Loucy (cell line): ENCODE measurements around the gene PGF.

Experiments used
- H2AFZ ChIP-seq: fragments of 200-600 bp; sonication (generic); 2 replicates; pipeline ENCODE4 v1.6.0; 2016; ENCODE audit warnings: antibody characterized with exemption, mild to moderate bottlenecking, low read length, moderate library complexity
- H3F3A ChIP-seq: fragments of 200-600 bp; 2 replicates; pipeline ENCODE4 v1.6.0; 2016; ENCODE audit warnings: antibody characterized with exemption, low read depth, mild to moderate bottlenecking
- H3K27me3 ChIP-seq: fragments of 200-600 bp; sonication (generic); 2 replicates; pipeline ENCODE4 v1.6.1; 2014; ENCODE audit warnings: low read length, mild to moderate bottlenecking; ENCODE audit not compliant: insufficient read depth, poor library complexity, severe bottlenecking
- H3K36me3 ChIP-seq: fragments of 200-600 bp; sonication (generic); 2 replicates; pipeline ENCODE4 v1.6.1; 2016; ENCODE audit warnings: low read length; ENCODE audit not compliant: insufficient read depth
- H3K4me1 ChIP-seq: fragments of 200-600 bp; sonication (generic); 2 replicates; pipeline ENCODE4 v1.5.1; 2014; ENCODE audit warnings: low read length, mild to moderate bottlenecking; ENCODE audit not compliant: insufficient read depth, poor library complexity, severe bottlenecking
- H3K4me2 ChIP-seq: fragments of 200-600 bp; sonication (generic); 2 replicates; pipeline ENCODE4 v1.6.0; 2014; ENCODE audit warnings: antibody characterized with exemption, low read length, low read depth, mild to moderate bottlenecking; ENCODE audit not compliant: poor library complexity, severe bottlenecking
- H3K4me3 ChIP-seq: fragments of 200-600 bp; sonication (generic); 2 replicates; pipeline ENCODE4 v1.5.1; 2014; ENCODE audit warnings: low read length, mild to moderate bottlenecking, mixed read lengths; ENCODE audit not compliant: poor library complexity, severe bottlenecking
- H3K79me2 ChIP-seq: fragments of 200-600 bp; sonication (generic); 2 replicates; pipeline ENCODE4 v1.6.1; 2014; ENCODE audit warnings: low read length; ENCODE audit not compliant: insufficient read depth
- H3K9ac ChIP-seq: fragments of 200-600 bp; sonication (generic); 2 replicates; pipeline ENCODE4 v1.6.0; 2014; ENCODE audit warnings: mild to moderate bottlenecking, low read depth, low read length, moderate library complexity; ENCODE audit not compliant: poor library complexity, severe bottlenecking
- H3K9me2 ChIP-seq: fragments of 200-600 bp; sonication (generic); replicated peaks from 2 replicates; pipeline ENCODE4 v1.6.1; 2016; ENCODE audit warnings: low read depth, low read length, mixed read lengths
- H3K9me3 ChIP-seq: fragments of 200-600 bp; sonication (generic); 2 replicates; pipeline ENCODE4 v1.6.1; 2014; ENCODE audit warnings: mild to moderate bottlenecking, antibody characterized with exemption, low read length, low read depth; ENCODE audit not compliant: insufficient read depth
- H4K20me1 ChIP-seq: fragments of 200-600 bp; sonication (generic); 2 replicates; pipeline ENCODE4 v1.6.0; 2014; ENCODE audit warnings: antibody characterized with exemption, low read length, mild to moderate bottlenecking; ENCODE audit not compliant: insufficient read depth, poor library complexity, severe bottlenecking
- EZH2phosphoT487 ChIP-seq: fragments of 200-600 bp; IDR thresholded peaks from 2 replicates; pipeline ENCODE4 v1.6.1; 2018; ENCODE audit warnings: antibody characterized with exemption, mild to moderate bottlenecking, moderate library complexity, borderline replicate concordance
- TF ChIP-seq, protein P1 (sequence below): fragments of 200-600 bp; sonication (generic); conservative IDR thresholded peaks from 2 replicates; pipeline ENCODE4 v1.5.1; 2014; ENCODE audit warnings: mild to moderate bottlenecking, antibody characterized with exemption, low read length

Gene PGF

GRCh38 chr14:74929242-74929641, 26.2 kb downstream of the PGF start:
- no peak overlapping the region for H2AFZ ChIP-seq
- no peak overlapping the region for H3K4me3 ChIP-seq
- no peak overlapping the region for H3K4me2 ChIP-seq
- no peaks in the 10 kb centered on the region for H4K20me1 ChIP-seq
- H3K9ac ChIP-seq, result no peak overlapping the region
- no peak for TF ChIP-seq EZH2phosphoT487
- TF ChIP-seq, protein P1, sequence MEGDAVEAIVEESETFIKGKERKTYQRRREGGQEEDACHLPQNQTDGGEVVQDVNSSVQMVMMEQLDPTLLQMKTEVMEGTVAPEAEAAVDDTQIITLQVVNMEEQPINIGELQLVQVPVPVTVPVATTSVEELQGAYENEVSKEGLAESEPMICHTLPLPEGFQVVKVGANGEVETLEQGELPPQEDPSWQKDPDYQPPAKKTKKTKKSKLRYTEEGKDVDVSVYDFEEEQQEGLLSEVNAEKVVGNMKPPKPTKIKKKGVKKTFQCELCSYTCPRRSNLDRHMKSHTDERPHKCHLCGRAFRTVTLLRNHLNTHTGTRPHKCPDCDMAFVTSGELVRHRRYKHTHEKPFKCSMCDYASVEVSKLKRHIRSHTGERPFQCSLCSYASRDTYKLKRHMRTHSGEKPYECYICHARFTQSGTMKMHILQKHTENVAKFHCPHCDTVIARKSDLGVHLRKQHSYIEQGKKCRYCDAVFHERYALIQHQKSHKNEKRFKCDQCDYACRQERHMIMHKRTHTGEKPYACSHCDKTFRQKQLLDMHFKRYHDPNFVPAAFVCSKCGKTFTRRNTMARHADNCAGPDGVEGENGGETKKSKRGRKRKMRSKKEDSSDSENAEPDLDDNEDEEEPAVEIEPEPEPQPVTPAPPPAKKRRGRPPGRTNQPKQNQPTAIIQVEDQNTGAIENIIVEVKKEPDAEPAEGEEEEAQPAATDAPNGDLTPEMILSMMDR, result no peak
- peaks cover 24% of the 10 kb centered on the region for H3K4me1 ChIP-seq
- no peaks in the 10 kb centered on the region for H3K9me3 ChIP-seq
- H3K79me2 ChIP-seq, result no peaks in the 10 kb centered on the region
- H3K9me2 ChIP-seq, result no peaks in the 10 kb centered on the region
- H3F3A ChIP-seq, result no peaks in the 10 kb centered on the region
- no peaks in the 10 kb centered on the region for H3K27me3 ChIP-seq
- no peaks in the 10 kb centered on the region for H3K36me3 ChIP-seq

GRCh38 chr14:74927225-74927624, 28.2 kb downstream of the PGF start:
- Histone ChIP-seq H3F3A (no peaks in the 10 kb centered on the region), H3K79me2 (no peaks in the 10 kb centered on the region), H3K27me3 (no peaks in the 10 kb centered on the region), H2AFZ (no peak overlapping the region), H3K36me3 (no peaks in the 10 kb centered on the region), H3K9me2 (no peaks in the 10 kb centered on the region), H3K9ac (no peak overlapping the region), H3K4me3 (no peak overlapping the region), H3K4me1 (peaks cover 6% of the 10 kb centered on the region), H3K9me3 (no peaks in the 10 kb centered on the region), H3K4me2 (no peak overlapping the region), H4K20me1 (no peaks in the 10 kb centered on the region)
- TF ChIP-seq EZH2phosphoT487, result no peak
- TF ChIP-seq, protein P1, result no peak

- TF ChIP-seq, protein P1, result no peak
- Histone ChIP-seq H3F3A (no peaks in the 10 kb centered on the region), H3K79me2 (no peaks in the 10 kb centered on the region), H3K4me3 (no peak overlapping the region), H3K36me3 (no peaks in the 10 kb centered on the region), H3K27me3 (no peaks in the 10 kb centered on the region), H4K20me1 (no peaks in the 10 kb centered on the region), H2AFZ (no peak overlapping the region), H3K9me3 (no peaks in the 10 kb centered on the region), H3K4me2 (no peak overlapping the region), H3K4me1 (peaks cover 2% of the 10 kb centered on the region), H3K9me2 (no peaks in the 10 kb centered on the region), H3K9ac (no peak overlapping the region)
These were observed 31.3 kb downstream of the PGF start for GRCh38 chr14:74924061-74924460.
